Colon (tissue), 2 donors: ENCODE data around the gene SMIM21.

Experiments used
- FAIRE-seq: peaks from 2 replicates; lab custom pipeline; 2012; peaks lifted over from hg19 to GRCh38; lab: Jason Lieb, UNC
- donor health status: control.
- donor health status: control.

SMIM21 gene

DNA sequence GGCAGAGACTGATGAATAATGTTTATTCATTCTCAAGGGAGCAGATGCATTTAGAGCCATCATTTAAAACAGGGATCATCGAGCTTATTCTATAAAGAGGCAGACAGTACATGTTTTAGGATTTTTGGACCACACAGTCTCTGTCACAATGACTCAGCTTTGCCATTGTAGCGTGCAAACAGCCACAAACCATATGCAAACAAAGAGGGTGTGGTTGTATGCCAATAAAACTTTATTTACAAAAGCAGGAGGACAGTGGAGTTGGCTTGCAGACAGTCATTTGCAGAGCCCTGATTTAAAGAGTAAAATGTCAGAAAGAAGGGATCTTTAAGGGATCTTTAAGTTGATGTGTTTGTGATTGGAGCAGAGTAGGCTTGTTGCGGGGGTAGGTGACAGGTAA, 51.5 kb downstream of the SMIM21 start:
- FAIRE-seq, result no peak

- no peak for FAIRE-seq
Measured at GRCh38 chr18:75375341-75375740, 52.2 kb downstream of the SMIM21 start.

- no peak for FAIRE-seq
Measured at GRCh38 chr18:75374466-75374865, 53.0 kb downstream of the SMIM21 start.

GRCh38 chr18:75369026-75369721, 58.3 kb downstream of the SMIM21 start:
- no peak for FAIRE-seq

- no peak for FAIRE-seq
Measured at GRCh38 chr18:75365837-75366236, 61.7 kb downstream of the SMIM21 start.

GRCh38 chr18:75365254-75365629, 62.3 kb downstream of the SMIM21 start:
- no peak for FAIRE-seq

DNA sequence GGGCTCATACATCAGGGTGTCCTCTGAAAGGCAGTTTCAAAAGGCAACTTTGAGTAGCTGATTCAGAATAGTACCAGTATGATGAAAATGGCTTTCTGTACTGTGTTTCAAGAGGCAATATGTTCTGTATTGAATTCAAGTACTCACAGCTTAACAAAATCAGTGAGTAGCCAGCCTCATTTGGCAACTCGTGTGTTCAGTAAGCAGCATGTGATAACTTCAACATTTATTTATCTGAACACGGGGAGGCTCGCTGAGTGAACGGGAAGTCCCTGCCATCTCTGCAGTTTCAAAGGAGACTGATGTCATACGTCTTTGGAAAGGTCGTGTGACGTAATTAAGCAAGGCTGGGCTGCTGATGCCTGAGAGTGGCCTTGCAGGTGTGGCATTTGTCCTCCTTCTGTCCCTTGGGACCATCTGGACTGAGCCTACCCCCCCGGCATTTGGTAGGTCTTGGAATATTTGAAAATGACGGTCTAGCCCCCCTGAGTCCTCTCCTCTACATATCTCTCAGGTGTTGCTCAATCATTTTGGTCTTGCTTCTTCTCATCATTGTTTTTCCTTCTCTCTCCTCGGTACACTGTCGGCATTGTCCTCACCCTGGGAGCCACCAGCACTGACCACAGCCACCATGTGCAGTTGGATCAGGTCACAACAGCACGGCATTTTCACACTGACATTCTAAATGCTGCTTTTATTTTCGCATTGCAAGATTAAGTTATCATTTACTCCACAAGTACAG, 62.8 kb downstream of the SMIM21 start:
- no peak for FAIRE-seq

GRCh38 chr18:75363446-75364225, 63.9 kb downstream of the SMIM21 start:
- FAIRE-seq, result no peak

DNA sequence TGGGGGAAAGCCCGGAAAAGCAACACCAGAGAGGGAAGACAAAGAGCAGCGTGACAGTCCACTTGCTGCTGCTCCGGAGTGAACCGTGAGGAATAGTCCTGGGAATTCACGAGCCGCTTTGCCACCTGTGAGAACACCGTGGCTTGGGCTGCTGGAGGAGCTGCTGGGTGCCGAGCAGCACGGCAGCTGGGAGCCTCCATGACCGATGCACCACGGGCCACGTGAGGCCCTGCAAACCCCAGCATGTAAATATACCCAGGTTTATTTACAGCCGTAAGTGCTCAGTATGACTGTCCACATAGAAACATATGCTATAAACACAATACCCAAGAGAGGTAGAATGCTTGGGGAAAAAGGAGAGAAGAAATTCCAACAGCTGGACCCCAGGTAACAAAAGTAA, 65.1 kb downstream of the SMIM21 start:
- no peak for FAIRE-seq

- no peak for FAIRE-seq
Measured at GRCh38 chr18:75360941-75361340, 66.6 kb downstream of the SMIM21 start.

- FAIRE-seq, result no peak
Measured at GRCh38 chr18:75360215-75360614, 67.3 kb downstream of the SMIM21 start.
